Measurements from ENCODE around the gene PSG2. TPM values are rescaled to one million over a fixed set of nuclear protein-coding genes. Genes with fewer than 3 reads are reported as not detected.

The PSG2 gene
- total RNA-seq, 2 donors from 2014 or later = not detected

Other genes with a start within 250 kb of the PSG2 start
- not detected for gene PSG1, start 203.0 kb downstream of the PSG2 start, total RNA-seq
- gene PSG6, start 164.8 kb downstream of the PSG2 start, total RNA-seq = not detected
- not detected for gene PSG7, start 145.5 kb downstream of the PSG2 start, total RNA-seq
- not detected for gene PSG11, start 56.2 kb downstream of the PSG2 start, total RNA-seq
- gene PSG5, start 103.8 kb upstream of the PSG2 start, total RNA-seq = not detected
- gene PSG4, start 122.9 kb upstream of the PSG2 start, total RNA-seq = not detected
- gene PSG9, start 186.8 kb upstream of the PSG2 start, total RNA-seq = not detected

All from activated T-cell treated with anti-CD3 and anti-CD28 coated beads, Interleukin-2, amount 50 U/mL, for 72 hours (primary cell).